Erythroblast (primary cell): ENCODE data around the gene SNPH.
"Not testable (repeated sequence)": the region's sequence is repeated elsewhere in the genome, so short reads cannot be mapped to it uniquely, and the experiment has no call there.

Experiments used
- GATA1 ChIP-seq: IDR thresholded peaks from 2 replicates; pipeline ENCODE4 v1.6.1; 2011; ENCODE audit warnings: low read depth, mild to moderate bottlenecking, control low read depth, low read length, moderate library complexity
- POLR2A ChIP-seq: IDR thresholded peaks from 2 replicates; pipeline ENCODE4 v1.6.1; 2011; ENCODE audit warnings: mild to moderate bottlenecking, low read length

- TF ChIP-seq POLR2A, GATA1: not testable (repeated sequence)
Observed at GRCh38 chr20:1222750-1223149, 43.3 kb upstream of the SNPH start.
